ENCODE measurements around the gene ZNF180.
A peak's percentile ranks its signal among the peaks of the same experiment; 100 is the strongest.
"Not testable (repeated sequence)": the region's sequence is repeated elsewhere in the genome, so short reads cannot be mapped to it uniquely, and the experiment has no call there.

Gene ZNF180

GRCh38 chr19:44499962-44500949 is at the start of gene ZNF180:
Gene ZNF180, minus strand, starts transcription at chr19:44500522. Its CDS starts 3,188 bp downstream, at chr19:44497334.
- Histone ChIP-seq H3K9me3 (ENCODE audit: control insufficient read depth, insufficient read depth, low read length) (peaks cover 56% of the 10 kb centered on the region), H3K4me3 (ENCODE audit: low read depth, low read length) (peak within 1 kb of the TSS; percentile 99), H3K27me3 (ENCODE audit: control insufficient read depth, insufficient read depth, low read length) (no peaks in the 10 kb centered on the region), H3K36me3 (ENCODE audit: control insufficient read depth, insufficient read depth, low read length) (peaks cover 22% of the 10 kb centered on the region), H3K27ac (ENCODE audit: low read depth, low read length) (peak within 1 kb of the TSS; percentile 88), H3K4me1 (ENCODE audit: control insufficient read depth, insufficient read depth, low read length) (0 out of 2 replicates have a peak, but pooled peaks cover 2% of the 10 kb centered on the region), H3K9ac (ENCODE audit: low read depth, low read length) (peak within 1 kb of the TSS; percentile 68)

GRCh38 chr19:44549507-44549906 is 49.2 kb upstream of the ZNF180 start:
- Histone ChIP-seq H3K36me3 (ENCODE audit: control insufficient read depth, insufficient read depth, low read length) (no peaks in the 10 kb centered on the region), H3K27me3 (ENCODE audit: control insufficient read depth, insufficient read depth, low read length) (no peaks in the 10 kb centered on the region), H3K9me3 (ENCODE audit: control insufficient read depth, insufficient read depth, low read length) (peaks cover 5% of the 10 kb centered on the region; the same call in 1 of the 2 replicates), H3K4me3 (ENCODE audit: low read depth, low read length) (no peak overlapping the region), H3K9ac (ENCODE audit: low read depth, low read length) (no peak overlapping the region), H3K4me1 (ENCODE audit: control insufficient read depth, insufficient read depth, low read length) (no peaks in the 10 kb centered on the region), H3K27ac (ENCODE audit: low read depth, low read length) (no peak overlapping the region)

GRCh38 chr19:44548736-44549135 is 48.4 kb upstream of the ZNF180 start:
- Histone ChIP-seq H3K9me3 (ENCODE audit: control insufficient read depth, insufficient read depth, low read length) (peaks cover 5% of the 10 kb centered on the region; the same call in 1 of the 2 replicates), H3K36me3 (ENCODE audit: control insufficient read depth, insufficient read depth, low read length) (no peaks in the 10 kb centered on the region), H3K4me1 (ENCODE audit: control insufficient read depth, insufficient read depth, low read length) (no peaks in the 10 kb centered on the region), H3K9ac (ENCODE audit: low read depth, low read length) (no peak overlapping the region), H3K4me3 (ENCODE audit: low read depth, low read length) (no peak overlapping the region), H3K27me3 (ENCODE audit: control insufficient read depth, insufficient read depth, low read length) (no peaks in the 10 kb centered on the region), H3K27ac (ENCODE audit: low read depth, low read length) (no peak overlapping the region)

GRCh38 chr19:44544031-44544430 is 43.7 kb upstream of the ZNF180 start:
- Histone ChIP-seq H3K4me1 (ENCODE audit: control insufficient read depth, insufficient read depth, low read length) (no peaks in the 10 kb centered on the region), H3K9me3 (ENCODE audit: control insufficient read depth, insufficient read depth, low read length) (peaks cover 20% of the 10 kb centered on the region), H3K27ac (ENCODE audit: low read depth, low read length) (no peak overlapping the region), H3K4me3 (ENCODE audit: low read depth, low read length) (no peak overlapping the region), H3K9ac (ENCODE audit: low read depth, low read length) (no peak overlapping the region), H3K27me3 (ENCODE audit: control insufficient read depth, insufficient read depth, low read length) (no peaks in the 10 kb centered on the region), H3K36me3 (ENCODE audit: control insufficient read depth, insufficient read depth, low read length) (no peaks in the 10 kb centered on the region)

DNA sequence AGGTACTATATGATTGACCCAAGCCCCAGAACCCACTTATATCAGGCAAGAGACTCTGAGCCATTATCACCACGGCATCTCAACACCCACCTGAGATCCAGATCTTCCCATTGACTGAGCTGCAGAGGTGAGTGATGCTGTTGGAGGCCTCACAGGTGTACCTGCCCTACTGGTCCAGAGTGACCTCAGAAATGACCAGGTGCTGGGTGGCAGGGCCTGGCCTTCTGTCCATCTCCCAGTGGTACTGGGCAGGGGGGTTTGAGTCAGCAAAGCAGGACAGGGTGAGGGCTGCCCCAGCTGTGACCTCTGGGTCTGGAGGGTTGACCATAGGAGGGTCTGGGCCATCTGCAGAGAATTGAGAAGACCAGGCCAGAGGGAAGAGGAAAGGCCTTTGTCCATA is 42.3 kb upstream of the ZNF180 start:
- H3K36me3 ChIP-seq (ENCODE audit: control insufficient read depth, insufficient read depth, low read length): no peaks in the 10 kb centered on the region
- H3K9ac ChIP-seq (ENCODE audit: low read depth, low read length): no peak overlapping the region
- no peaks in the 10 kb centered on the region for H3K4me1 ChIP-seq (ENCODE audit: control insufficient read depth, insufficient read depth, low read length)
- H3K27ac ChIP-seq (ENCODE audit: low read depth, low read length): no peak overlapping the region
- no peaks in the 10 kb centered on the region for H3K27me3 ChIP-seq (ENCODE audit: control insufficient read depth, insufficient read depth, low read length)
- H3K4me3 ChIP-seq (ENCODE audit: low read depth, low read length): no peak overlapping the region
- peaks cover 25% of the 10 kb centered on the region for H3K9me3 ChIP-seq (ENCODE audit: control insufficient read depth, insufficient read depth, low read length)

GRCh38 chr19:44540736-44541135 is 40.4 kb upstream of the ZNF180 start:
- H3K4me3 ChIP-seq (ENCODE audit: low read depth, low read length): no peak overlapping the region
- H3K9ac ChIP-seq (ENCODE audit: low read depth, low read length): no peak overlapping the region

DNA sequence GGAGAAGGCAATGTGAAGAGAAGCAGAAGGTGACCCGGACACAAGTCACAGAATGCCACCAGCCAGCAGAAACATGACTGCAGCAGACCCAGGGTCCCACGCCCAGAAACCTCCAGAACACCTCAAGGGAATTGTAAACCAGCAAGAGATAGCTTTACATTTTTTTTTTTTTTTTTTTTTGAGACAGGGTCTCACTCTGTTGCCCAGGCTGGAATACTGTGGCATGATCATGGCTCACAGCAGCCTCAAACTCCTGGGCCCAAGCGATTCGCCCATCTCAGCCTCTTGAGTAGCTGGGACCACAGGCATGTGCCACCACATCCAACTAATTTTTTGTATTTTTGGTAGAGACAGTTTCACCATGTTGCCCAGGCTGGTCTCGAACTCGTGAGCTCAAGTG is 39.7 kb upstream of the ZNF180 start:
- no peaks in the 10 kb centered on the region for H3K27me3 ChIP-seq (ENCODE audit: control insufficient read depth, insufficient read depth, low read length)
- H3K4me3 ChIP-seq (ENCODE audit: low read depth, low read length): no peak overlapping the region
- H3K4me1 ChIP-seq (ENCODE audit: control insufficient read depth, insufficient read depth, low read length): no peaks in the 10 kb centered on the region
- H3K9ac ChIP-seq (ENCODE audit: low read depth, low read length): no peak overlapping the region
- H3K27ac ChIP-seq (ENCODE audit: low read depth, low read length): no peak overlapping the region
- H3K9me3 ChIP-seq (ENCODE audit: control insufficient read depth, insufficient read depth, low read length): peaks cover 31% of the 10 kb centered on the region
- no peaks in the 10 kb centered on the region for H3K36me3 ChIP-seq (ENCODE audit: control insufficient read depth, insufficient read depth, low read length)

More at GRCh38 chr19:44540736-44541135, 40.4 kb upstream of the ZNF180 start:
- no peak overlapping the region for H3K27ac ChIP-seq (ENCODE audit: low read depth, low read length)
- no peaks in the 10 kb centered on the region for H3K27me3 ChIP-seq (ENCODE audit: control insufficient read depth, insufficient read depth, low read length)
- no peaks in the 10 kb centered on the region for H3K4me1 ChIP-seq (ENCODE audit: control insufficient read depth, insufficient read depth, low read length)
- peaks cover 31% of the 10 kb centered on the region for H3K9me3 ChIP-seq (ENCODE audit: control insufficient read depth, insufficient read depth, low read length)
- no peaks in the 10 kb centered on the region for H3K36me3 ChIP-seq (ENCODE audit: control insufficient read depth, insufficient read depth, low read length)

DNA sequence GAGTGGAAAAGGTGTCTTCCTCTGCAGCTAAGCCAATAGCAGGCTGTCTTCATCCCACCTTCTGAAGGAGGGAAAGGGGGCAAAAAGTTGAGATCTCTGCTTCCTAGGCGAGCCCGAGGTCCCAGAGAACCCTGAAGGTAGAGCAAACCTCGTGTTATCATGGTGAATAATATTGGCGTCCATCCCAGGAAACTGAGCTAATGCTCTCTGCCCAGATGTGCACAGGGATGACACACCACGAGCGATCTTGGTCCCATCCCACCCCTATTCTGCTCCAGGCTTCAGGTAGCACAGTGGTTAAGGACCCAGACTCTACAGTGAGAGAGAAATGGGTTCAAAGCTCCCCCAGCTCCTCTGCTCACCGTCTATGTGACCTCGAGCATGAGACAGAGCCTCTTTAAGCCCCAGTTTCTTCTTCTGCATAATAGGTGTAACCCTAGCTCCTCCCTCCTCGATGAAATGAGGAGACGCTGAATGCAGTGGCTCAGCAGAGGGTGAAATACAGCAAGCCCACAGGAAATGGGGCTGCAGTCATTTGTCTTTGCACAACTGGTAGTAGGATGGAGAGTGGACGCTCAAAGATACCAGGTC is 39.0 kb upstream of the ZNF180 start:
- H3K9ac ChIP-seq (ENCODE audit: low read depth, low read length): no peak overlapping the region
- H3K4me3 ChIP-seq (ENCODE audit: low read depth, low read length): no peak overlapping the region
- no peaks in the 10 kb centered on the region for H3K4me1 ChIP-seq (ENCODE audit: control insufficient read depth, insufficient read depth, low read length)
- no peak overlapping the region for H3K27ac ChIP-seq (ENCODE audit: low read depth, low read length)
- H3K27me3 ChIP-seq (ENCODE audit: control insufficient read depth, insufficient read depth, low read length): no peaks in the 10 kb centered on the region
- no peaks in the 10 kb centered on the region for H3K36me3 ChIP-seq (ENCODE audit: control insufficient read depth, insufficient read depth, low read length)
- H3K9me3 ChIP-seq (ENCODE audit: control insufficient read depth, insufficient read depth, low read length): peaks cover 31% of the 10 kb centered on the region

GRCh38 chr19:44535361-44535760 is 35.0 kb upstream of the ZNF180 start:
- not testable (repeated sequence) for H3K9ac ChIP-seq (ENCODE audit: low read depth, low read length); H3K36me3 ChIP-seq (ENCODE audit: control insufficient read depth, insufficient read depth, low read length); H3K27me3 ChIP-seq (ENCODE audit: control insufficient read depth, insufficient read depth, low read length); H3K4me3 ChIP-seq (ENCODE audit: low read depth, low read length); H3K27ac ChIP-seq (ENCODE audit: low read depth, low read length); H3K4me1 ChIP-seq (ENCODE audit: control insufficient read depth, insufficient read depth, low read length)
- H3K9me3 ChIP-seq (ENCODE audit: control insufficient read depth, insufficient read depth, low read length): peaks cover 27% of the 10 kb centered on the region

- Histone ChIP-seq H3K4me1 (ENCODE audit: control insufficient read depth, insufficient read depth, low read length) (no peaks in the 10 kb centered on the region), H3K27ac (ENCODE audit: low read depth, low read length) (no peak overlapping the region), H3K9ac (ENCODE audit: low read depth, low read length) (no peak overlapping the region), H3K4me3 (ENCODE audit: low read depth, low read length) (no peak overlapping the region), H3K27me3 (ENCODE audit: control insufficient read depth, insufficient read depth, low read length) (no peaks in the 10 kb centered on the region), H3K9me3 (ENCODE audit: control insufficient read depth, insufficient read depth, low read length) (peaks cover 31% of the 10 kb centered on the region), H3K36me3 (ENCODE audit: control insufficient read depth, insufficient read depth, low read length) (no peaks in the 10 kb centered on the region)
Observed at GRCh38 chr19:44532819-44533218, 32.5 kb upstream of the ZNF180 start.

DNA sequence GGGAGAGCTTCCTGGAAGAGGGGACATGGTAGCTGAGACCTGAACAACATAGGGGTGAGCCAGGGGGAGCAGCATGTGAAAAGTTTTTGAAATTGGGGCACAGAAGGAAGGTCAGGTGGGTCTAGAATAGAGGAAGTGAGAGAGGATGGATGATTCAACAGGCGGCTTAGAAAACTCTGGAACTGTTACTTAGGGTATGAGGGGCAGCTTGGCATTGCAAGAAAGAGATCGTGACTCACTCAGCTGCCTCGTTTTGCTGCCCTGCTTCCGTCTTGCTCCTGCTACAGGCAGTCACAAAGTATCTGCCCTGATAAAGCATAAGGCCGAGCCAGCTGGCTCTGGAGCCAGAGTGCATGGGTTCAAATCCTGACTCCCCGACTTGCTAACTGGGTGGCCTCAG is 30.5 kb upstream of the ZNF180 start:
- Histone ChIP-seq H3K4me3 (ENCODE audit: low read depth, low read length) (no peak overlapping the region), H3K9ac (ENCODE audit: low read depth, low read length) (no peak overlapping the region), H3K4me1 (ENCODE audit: control insufficient read depth, insufficient read depth, low read length) (no peaks in the 10 kb centered on the region), H3K27ac (ENCODE audit: low read depth, low read length) (no peak overlapping the region), H3K9me3 (ENCODE audit: control insufficient read depth, insufficient read depth, low read length) (peaks cover 38% of the 10 kb centered on the region), H3K36me3 (ENCODE audit: control insufficient read depth, insufficient read depth, low read length) (no peaks in the 10 kb centered on the region), H3K27me3 (ENCODE audit: control insufficient read depth, insufficient read depth, low read length) (no peaks in the 10 kb centered on the region)
